GM19452 (cell line): ENCODE results near the gene DOCK3.

Experiments used
- ATAC-seq: cut with Tn5 transposase; IDR thresholded peaks from one replicate; pipeline ENCODE4 v1.9.1; 2021; ENCODE audit not compliant: unreplicated experiment

The DOCK3 gene

GRCh38 chr3:51393134-51393495 lies 718.4 kb downstream of the DOCK3 start:
- no peak for ATAC-seq

DNA sequence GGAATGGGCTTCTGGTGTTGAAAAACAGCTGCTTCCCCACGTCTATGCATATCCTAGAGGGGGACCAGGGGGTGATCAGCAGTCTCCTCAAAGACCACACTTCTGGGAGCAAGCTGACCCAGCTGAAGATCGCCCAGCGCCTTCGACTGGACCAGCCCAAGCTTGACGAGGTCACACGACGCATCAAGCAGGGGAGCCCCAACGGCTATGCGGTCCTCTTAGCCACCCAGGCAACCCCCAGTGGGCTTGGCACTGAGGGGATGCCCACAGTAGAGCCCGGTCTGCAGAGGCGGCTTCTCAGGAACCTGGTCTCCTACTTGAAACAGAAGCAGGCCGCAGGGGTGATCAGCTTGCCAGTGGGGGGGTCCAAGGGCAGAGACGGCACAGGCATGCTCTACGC lies 718.8 kb downstream of the DOCK3 start:
- ATAC-seq: no peak

GRCh38 chr3:51394541-51394940 lies 719.8 kb downstream of the DOCK3 start:
- no peak for ATAC-seq

GRCh38 chr3:51395493-51396213 lies 720.9 kb downstream of the DOCK3 start:
- ATAC-seq: no peak

DNA sequence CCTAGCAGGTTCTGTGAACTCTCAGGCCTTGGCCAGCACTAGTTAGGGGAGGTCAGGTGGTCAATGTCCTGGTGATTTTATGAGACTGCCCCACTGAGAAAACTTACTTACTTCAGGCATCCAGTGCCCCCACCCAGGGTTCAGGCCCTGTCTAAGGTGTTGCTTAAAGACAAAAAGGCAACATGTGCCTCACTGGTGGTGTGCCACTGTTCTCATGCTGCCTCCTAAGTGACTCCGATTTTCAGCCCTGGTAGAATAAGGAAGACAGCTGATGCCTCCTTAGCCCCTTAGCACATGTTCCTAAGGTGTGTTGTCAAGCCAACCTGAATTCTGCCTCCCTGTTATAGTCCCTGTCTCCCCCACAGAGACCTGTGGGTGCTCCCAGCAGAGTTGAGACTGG lies 721.7 kb downstream of the DOCK3 start:
- no peak for ATAC-seq

GRCh38 chr3:51397392-51397791 lies 722.7 kb downstream of the DOCK3 start:
- ATAC-seq: no peak

DNA sequence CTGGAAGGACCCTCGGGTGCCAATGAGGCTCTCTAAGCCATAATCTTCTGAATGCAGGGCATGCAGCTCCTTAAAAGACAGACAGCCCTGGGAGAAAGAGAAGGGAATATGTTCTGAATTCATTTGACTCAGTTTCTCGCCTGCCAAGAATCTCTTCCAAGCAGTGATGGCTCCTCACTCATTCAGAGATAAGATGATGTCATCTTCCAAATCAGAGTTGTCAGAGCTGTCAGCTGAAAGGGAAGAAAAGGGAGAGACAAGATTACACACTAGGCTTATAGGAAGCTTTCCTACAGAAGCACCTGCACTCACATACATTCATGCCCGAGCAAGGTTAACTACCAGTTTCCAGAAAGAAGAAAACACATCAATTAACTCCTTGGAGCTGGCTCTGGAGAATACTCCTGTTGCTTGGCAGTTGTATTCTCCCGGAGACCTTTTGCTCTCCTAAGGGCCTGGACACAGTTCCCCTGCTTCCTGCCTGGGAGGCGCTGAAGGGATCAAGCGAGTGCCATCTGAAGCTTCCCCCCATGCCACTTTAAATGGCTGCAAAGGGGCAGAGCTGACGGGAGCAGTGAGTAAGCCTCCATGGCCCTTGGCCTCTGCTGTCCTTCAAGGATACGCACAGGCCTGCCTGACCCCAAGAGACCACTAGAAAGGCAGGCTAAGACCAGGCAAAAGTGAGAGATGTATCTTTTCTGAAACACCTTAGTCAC lies 724.0 kb downstream of the DOCK3 start:
- no peak for ATAC-seq

DNA sequence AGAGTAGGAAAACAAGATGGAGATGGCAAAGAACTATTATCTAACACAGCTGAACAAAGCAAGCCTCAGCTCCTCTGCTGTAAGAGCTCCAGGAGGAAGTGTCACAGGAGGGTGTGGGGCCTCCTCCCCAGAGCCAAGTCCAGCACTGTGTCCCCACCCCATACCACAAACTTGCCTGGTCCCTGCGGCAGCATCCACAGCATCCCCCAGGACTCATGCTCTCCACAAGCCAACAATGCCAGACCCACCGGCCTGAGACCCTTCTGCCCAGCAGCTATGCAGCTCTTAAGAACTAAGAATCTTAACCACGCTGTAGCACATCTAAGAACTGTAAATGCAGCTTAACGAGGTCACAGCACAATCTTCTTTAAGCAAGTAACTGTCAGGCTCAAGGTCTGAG lies 725.4 kb downstream of the DOCK3 start:
- no peak for ATAC-seq

DNA sequence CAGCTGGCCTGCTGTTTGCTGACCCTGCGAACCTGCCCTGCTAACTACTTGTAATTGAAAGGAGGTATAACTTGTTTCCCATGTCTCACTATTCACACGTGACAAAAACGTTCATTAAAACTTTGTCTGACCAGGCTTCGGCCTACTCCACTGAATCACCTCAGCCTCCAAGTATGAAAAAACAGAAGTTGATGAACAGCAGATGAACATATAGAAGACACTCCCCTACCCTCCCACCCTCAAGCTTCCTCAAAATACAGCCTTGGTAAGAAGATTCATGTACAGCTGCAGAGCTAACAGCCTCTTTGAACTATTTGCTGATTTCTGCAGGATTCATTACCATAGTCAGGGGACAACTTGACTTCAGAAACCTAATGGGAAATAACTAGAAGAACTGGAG lies 727.0 kb downstream of the DOCK3 start:
- ATAC-seq: no peak

DNA sequence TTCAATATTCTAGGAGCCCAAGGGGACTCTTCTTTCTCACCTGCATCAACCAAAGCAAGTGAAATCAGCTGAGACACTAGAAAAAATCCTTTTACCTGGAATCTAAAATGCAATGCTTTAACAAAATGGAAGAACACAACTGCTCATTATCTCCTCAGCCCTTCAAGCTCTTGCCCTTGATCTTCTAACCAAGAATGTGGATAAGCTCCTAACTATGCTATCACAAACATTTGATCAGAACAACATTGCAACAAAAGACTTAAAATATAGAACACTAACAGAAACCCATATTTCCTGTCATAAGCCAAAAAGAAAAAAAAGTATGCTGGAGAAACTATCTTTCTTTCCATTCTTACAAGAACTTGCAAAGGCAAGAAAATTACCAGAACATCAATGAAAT lies 728.9 kb downstream of the DOCK3 start:
- ATAC-seq: no peak

GRCh38 chr3:51408021-51408420 lies 733.3 kb downstream of the DOCK3 start:
- no peak for ATAC-seq

DNA sequence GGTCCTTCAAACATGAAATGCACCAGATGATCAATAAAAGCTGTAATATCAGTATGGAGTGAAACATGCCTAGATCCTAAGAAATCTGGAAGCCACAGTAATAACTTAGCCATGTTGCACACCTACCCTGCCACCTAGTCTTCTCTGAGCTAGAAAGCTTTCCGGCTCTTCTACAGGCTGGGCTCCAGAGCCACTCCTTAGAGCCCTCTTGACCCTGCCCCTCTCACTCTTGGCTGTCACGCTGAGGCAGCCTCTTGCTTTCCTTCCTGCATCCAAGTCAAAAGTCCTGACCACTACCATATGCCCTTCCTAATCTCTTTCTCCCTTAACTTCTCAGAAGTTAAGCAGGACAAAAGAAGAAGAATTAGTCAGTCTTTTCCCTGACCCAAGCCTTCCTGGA lies 734.1 kb downstream of the DOCK3 start:
- no peak for ATAC-seq

DNA sequence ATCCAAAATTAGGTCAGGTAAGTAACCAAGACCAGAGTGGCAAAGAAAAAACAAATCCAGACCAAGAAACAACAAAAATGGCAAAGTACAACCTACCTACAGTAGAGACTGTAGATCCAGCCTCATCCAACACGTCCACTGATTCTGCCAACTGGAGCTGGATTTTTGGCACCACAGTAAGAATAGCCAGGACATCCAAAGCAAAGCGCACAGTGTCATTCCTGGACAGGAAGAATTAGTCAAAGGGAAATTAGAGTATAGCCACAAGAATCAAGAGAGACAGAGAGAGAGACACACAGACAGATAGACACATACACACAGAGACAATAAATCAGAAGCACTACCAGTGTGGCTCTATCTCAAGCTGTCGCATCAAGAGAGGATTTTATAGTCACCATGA lies 747.5 kb downstream of the DOCK3 start:
- ATAC-seq: no peak

GRCh38 chr3:51426921-51427320 lies 752.2 kb downstream of the DOCK3 start:
- ATAC-seq: no peak

DNA sequence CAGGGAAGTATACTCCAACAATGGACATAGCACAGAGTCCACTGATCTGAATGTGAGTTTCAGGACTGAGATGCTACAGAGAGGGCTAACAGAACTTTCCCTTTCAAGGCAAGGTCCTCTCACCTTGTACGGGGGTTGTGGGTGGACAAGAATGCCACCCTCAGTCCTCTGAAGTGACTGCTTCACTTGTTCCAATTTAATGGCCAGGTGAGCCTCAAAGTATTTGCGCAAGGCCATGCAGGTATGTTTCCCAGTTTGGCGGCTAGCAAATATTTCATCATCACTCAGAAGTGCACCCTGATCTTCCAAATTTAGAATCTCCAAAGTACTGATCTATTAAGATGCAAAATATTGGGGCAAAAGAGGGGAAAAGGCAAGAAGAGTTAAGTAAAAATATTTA lies 754.4 kb downstream of the DOCK3 start:
- no peak for ATAC-seq
